ENCODE measurements around the gene BCL2L11.

Gene BCL2L11

DNA sequence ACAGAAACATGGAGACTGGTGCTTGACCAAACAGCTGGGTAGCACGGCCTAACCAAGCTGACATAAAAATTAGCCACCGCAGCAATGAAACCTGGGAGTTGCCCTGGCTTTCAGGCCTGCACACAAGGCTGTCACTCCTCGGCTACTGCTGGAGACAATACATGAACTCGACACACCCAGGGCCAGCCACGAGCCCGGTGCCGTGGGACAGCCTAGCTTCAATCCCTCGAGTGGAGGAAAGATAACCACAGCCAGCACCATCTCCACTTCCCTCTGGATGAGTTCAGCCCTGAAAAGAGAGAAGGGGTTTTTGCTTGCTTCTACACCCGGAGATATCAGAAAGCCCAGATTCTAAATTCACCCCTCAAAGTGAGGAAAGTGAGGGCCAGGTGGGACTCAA is 78.0 kb downstream of the BCL2L11 start:
- DNase-seq, result no peak

- no peak for DNase-seq
Observed at GRCh38 chr2:111199840-111200239, 79.1 kb downstream of the BCL2L11 start.

- DNase-seq, result no peak
Observed at GRCh38 chr2:111200333-111200881, 79.7 kb downstream of the BCL2L11 start.

DNA sequence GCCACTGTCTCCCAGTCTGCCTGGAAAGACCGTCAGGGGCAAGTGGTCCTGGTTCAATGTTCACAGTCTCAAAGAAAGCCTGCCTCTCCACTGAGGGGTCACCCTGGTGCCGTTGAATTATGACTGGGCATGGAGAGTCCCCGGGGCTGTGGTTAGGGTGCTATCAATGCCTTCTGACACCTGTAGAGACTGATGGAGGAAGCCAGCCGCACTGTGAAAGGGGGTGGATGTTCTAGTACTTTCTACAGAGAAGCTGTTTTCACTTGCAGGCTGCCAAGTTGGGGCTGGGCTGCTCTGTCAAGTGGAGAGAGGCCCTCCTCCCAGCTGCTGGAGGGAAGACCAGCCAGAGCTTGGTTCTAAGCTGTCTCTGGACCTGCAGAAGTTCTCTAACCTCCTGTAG is 80.5 kb downstream of the BCL2L11 start:
- no peak for DNase-seq

DNA sequence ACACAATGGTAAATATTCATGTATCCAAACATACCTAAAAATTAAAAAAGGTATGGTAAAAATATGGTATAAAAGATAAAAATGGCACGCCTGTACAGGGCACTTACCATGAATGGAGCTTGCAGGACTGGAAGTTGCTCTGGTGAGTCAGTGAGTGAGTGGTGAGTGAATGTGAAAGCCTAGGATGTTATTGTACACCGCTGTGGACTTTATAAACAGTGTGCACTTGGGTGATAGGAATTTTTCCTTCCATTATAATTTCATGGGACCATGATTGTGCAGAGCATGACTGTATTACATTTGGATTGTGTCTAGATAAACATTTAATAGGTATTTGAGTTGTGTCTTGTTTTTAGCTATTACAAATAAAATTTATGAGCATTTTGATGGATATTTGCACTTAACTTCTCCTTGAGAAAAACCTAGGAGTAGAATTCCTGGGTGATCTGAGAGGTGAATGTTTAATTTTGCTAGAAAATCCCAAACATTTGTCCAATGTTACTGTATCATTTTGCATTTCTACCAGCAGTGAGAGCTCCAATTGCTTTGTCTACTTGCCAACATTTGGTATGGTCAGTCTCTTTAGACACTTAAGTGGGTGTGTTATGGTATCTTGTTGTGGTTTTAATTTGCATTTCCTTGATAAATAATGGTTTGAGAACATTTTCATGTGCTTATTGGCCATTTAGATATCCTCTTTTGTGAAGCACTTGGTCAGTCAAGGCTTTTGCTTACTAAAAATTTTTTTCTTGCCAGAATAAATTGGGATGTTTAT is 81.7 kb downstream of the BCL2L11 start:
- DNase-seq, result no peak

GRCh38 chr2:111204706-111205105 is 84.0 kb downstream of the BCL2L11 start:
- DNase-seq, result no peak

GRCh38 chr2:111205774-111206173 is 85.1 kb downstream of the BCL2L11 start:
- no peak for DNase-seq

DNA sequence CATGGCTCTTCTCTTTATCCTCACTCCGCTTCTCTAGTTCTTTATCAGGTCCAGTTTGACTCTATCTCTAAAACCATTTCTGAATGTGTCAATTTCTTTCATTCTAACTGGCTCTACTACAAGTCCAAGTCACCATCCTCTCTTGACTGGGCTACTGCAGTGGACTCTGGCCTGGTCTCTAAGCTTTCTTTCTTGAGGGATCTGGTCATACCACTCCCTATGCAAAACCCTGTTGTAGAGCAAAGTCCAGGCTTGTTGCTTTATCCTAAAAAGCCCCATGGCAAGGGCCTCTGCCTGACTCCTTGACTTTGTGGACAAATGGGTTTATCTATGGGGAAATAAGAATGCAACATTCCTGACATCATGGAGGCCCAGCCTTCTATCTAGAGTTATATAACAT is 87.1 kb downstream of the BCL2L11 start:
- DNase-seq, result no peak

GRCh38 chr2:111208639-111209038 is 87.9 kb downstream of the BCL2L11 start:
- no peak for DNase-seq

- no peak for DNase-seq
Observed at GRCh38 chr2:111209045-111209514, 88.4 kb downstream of the BCL2L11 start.

GRCh38 chr2:111210036-111210435 is 89.3 kb downstream of the BCL2L11 start:
- DNase-seq, result no peak

- no peak for DNase-seq
Observed at GRCh38 chr2:111213877-111214276, 93.2 kb downstream of the BCL2L11 start.

- no peak for DNase-seq
Observed at GRCh38 chr2:111216811-111217652, 96.3 kb downstream of the BCL2L11 start.

Data from activated CD8-positive, alpha-beta memory T cell treated with anti-CD3 and anti-CD28 coated beads, Interleukin-2, amount 50 U/mL, for 4 hours (primary cell).